Adrenal gland (tissue), 12 donors: ENCODE results near the gene NKAIN2. TPM values are rescaled to one million over a fixed set of nuclear protein-coding genes. Genes with fewer than 3 reads are reported as not detected.

Source experiments
- DNase-seq, 7 donors: peaks; one replicate each; pipeline ENCODE4 v3.0.0-alpha.2; 2019 to 2020
- H3K27ac ChIP-seq, 5 donors: fragments of 200-600 bp; sonication (generic) in 4 of 5; 1 replicate in 3 of 5; 2 replicates in 2 of 5; pipeline versions ENCODE4 v1.5.1 to v1.8.0; 2016 to 2020; ENCODE audit warnings: mild to moderate bottlenecking in 1 of 5
- H3K27me3 ChIP-seq: fragments of 200-600 bp; 2 replicates; pipeline ENCODE4 v1.8.0; 2021
- H3K36me3 ChIP-seq, 2 donors: fragments of 200-600 bp; replicated peaks in 1 of 2; 1 replicate in 1 of 2; 2 replicates in 1 of 2; pipeline versions ENCODE4 v1.5.1 to v1.8.0; 2018 to 2022
- H3K4me1 ChIP-seq, 2 donors: fragments of 200-600 bp; replicated peaks in 1 of 2; 1 replicate in 1 of 2; 2 replicates in 1 of 2; pipeline versions ENCODE4 v1.5.1 to v1.8.0; 2018 to 2021
- H3K4me3 ChIP-seq, 4 donors: fragments of 200-600 bp; sonication (generic) in 3 of 4; one replicate each; pipeline ENCODE4 v1.5.1; 2016 to 2018
- H3K9me3 ChIP-seq, 3 donors: fragments of 200-600 bp; sonication (generic) in 1 of 3; replicated peaks in 1 of 3; 1 replicate in 2 of 3; 2 replicates in 1 of 3; pipeline versions ENCODE4 v1.5.1 to v1.8.0; 2016 to 2021
- CTCF ChIP-seq, 6 experiments: fragments of 450-650 bp in 4 of 6; fragments of 200-600 bp in 2 of 6; sonication (generic) in 1 of 6; IDR thresholded peaks; 1 replicate in 5 of 6; 2 replicates in 1 of 6; pipeline versions ENCODE4 v1.5.1 to v1.8.0; 2016 to 2021; ENCODE audit warnings: antibody characterized with exemption in 6 of 6, mild to moderate bottlenecking in 2 of 6, moderate library complexity in 1 of 6
- POLR2A ChIP-seq, 2 donors: fragments of 450-650 bp; IDR thresholded peaks; one replicate each; pipeline ENCODE4 v1.6.1; 2017; ENCODE audit warnings: antibody characterized with exemption in 2 of 2, mild to moderate bottlenecking in 2 of 2, moderate library complexity in 1 of 2
- WGBS, 4 donors: extraction: QIAGEN DNeasy Blood & Tissue Kit in 2 of 4; methylation state at CpG; one replicate each; pipeline versions ENCODE4 v1.1.5 to v1.1.7; 2013 to 2017; 5-methylcytosine and 5-hydroxymethylcytosine counted together
- intact Hi-C, 2 donors: fragments of 100-400 bp; cut with DNase I; formaldehyde crosslinking; loops; one replicate each; pipeline versions ENCODE4 v1.14.1 to v1.15.0; 2022 to 2023
- polyA plus RNA-seq, 3 donors: library from polyadenylated mRNA; stranded (reverse); fragments of 200-250 nt in 2 of 3; fragments of 350-450 nt in 1 of 3; fragmentation: Illumina TruSeq in 1 of 3; extraction: RNeasy Lipid Tissue Mini Kit (QIAGEN cat#74804) in 1 of 3; gene quantifications; one replicate each; pipeline ENCODE4 v1.2.3, GENCODE V29; 2013 to 2014
- total RNA-seq, 9 donors: library from RNA; depleted of rRNA in 4 of 9; stranded (reverse); fragments of >200 nt in 4 of 9; fragments of 120-200 nt in 1 of 9; fragmentation: NEBNext Ultra II Directional in 1 of 9; extraction: Animal tissue kit (Norgen Biotek cat#: 25700) in 1 of 9; gene quantifications; one replicate each; pipeline versions ENCODE4 v1.1.0 to v1.2.4, GENCODE V29; 2013 to 2023
- donor health status: healthy with polysubstance abuse.
- donor health status: Bipolar disorder and iron deficiency.
- donor health status: DM: yes; HTN: yes; CAD: no.
- donor health status: DM: no; HTN: no; CAD: no.
- donor health status: DM: no; HTN: no; CAD: no.
- donor health status: DM: yes; HTN: yes; CAD: no.

The NKAIN2 gene
- total and polyA plus RNA-seq, 12 donors = under 0.01 to 0.61 (median 0.23) TPM; not detected in 3

- TF ChIP-seq CTCF (IDR thresholded peaks at IDR 0.05) = no peak
- no peak for TF ChIP-seq POLR2A (IDR thresholded peaks at IDR 0.05)
- Histone ChIP-seq H3K27me3 (no peaks in the 10 kb centered on the region), H3K4me1 (no peaks in the 10 kb centered on the region), H3K4me3 (no peak overlapping the region), H3K9me3 (no peaks in the 10 kb centered on the region), H3K27ac (no peak overlapping the region), H3K36me3 (no peaks in the 10 kb centered on the region)
- no peak for DNase-seq
- intact Hi-C loops = loop anchor here in 1 of 2 donors (10.0 kb wide), 1 partner anchor 650 kb away; no protein-coding TSS in a partner anchor
- 41 to 48% (median 44%) methylated on average over 3 of the region's 3 CpGs for WGBS, 4 donors
Observed at GRCh38 chr6:124604719-124605118, 801.1 kb downstream of the NKAIN2 start.

GRCh38 chr6:124607119-124607627, 803.5 kb downstream of the NKAIN2 start:
- Histone ChIP-seq H3K4me1 (no peaks in the 10 kb centered on the region), H3K27ac (no peak overlapping the region), H3K36me3 (no peaks in the 10 kb centered on the region), H3K9me3 (no peaks in the 10 kb centered on the region), H3K27me3 (no peaks in the 10 kb centered on the region), H3K4me3 (no peak overlapping the region)
- TF ChIP-seq POLR2A (IDR thresholded peaks at IDR 0.05) = no peak
- no peak for TF ChIP-seq CTCF (IDR thresholded peaks at IDR 0.05)
- intact Hi-C loops = loop anchor here in 1 of 2 donors (10.0 kb wide), 1 partner anchor 652 kb away; no protein-coding TSS in a partner anchor
- DNase-seq = no peak

GRCh38 chr6:124613031-124613430, 809.4 kb downstream of the NKAIN2 start:
- no peak for TF ChIP-seq POLR2A (IDR thresholded peaks at IDR 0.05)

GRCh38 chr6:124622351-124622750, 818.7 kb downstream of the NKAIN2 start:
- WGBS, 4 donors = 60 to 90% (median 81%) methylated on average over 3 to 5 of the region's 5 CpGs
- Histone ChIP-seq H3K27ac (no peak overlapping the region), H3K36me3 (no peaks in the 10 kb centered on the region), H3K27me3 (no peaks in the 10 kb centered on the region), H3K4me3 (no peak overlapping the region), H3K4me1 (no peaks in the 10 kb centered on the region), H3K9me3 (no peaks in the 10 kb centered on the region)
- intact Hi-C loops = no loop called here
- TF ChIP-seq POLR2A (IDR thresholded peaks at IDR 0.05) = no peak
- no peak for TF ChIP-seq CTCF (IDR thresholded peaks at IDR 0.05)
- DNase-seq = no peak

More at GRCh38 chr6:124613031-124613430, 809.4 kb downstream of the NKAIN2 start:
- Histone ChIP-seq H3K4me1 (no peaks in the 10 kb centered on the region), H3K4me3 (no peak overlapping the region), H3K36me3 (no peaks in the 10 kb centered on the region), H3K27ac (no peak overlapping the region), H3K27me3 (no peaks in the 10 kb centered on the region), H3K9me3 (no peaks in the 10 kb centered on the region)
- intact Hi-C loops = no loop called here
- DNase-seq = no peak
- WGBS, 4 donors = 53 to 79% (median 61%) methylated on average over 2 of the region's 2 CpGs

- Histone ChIP-seq H3K27ac (no peak overlapping the region), H3K36me3 (no peaks in the 10 kb centered on the region), H3K9me3 (peaks cover 0 to 4% (median 0%) of the 10 kb centered on the region in 3 donors), H3K4me1 (no peaks in the 10 kb centered on the region), H3K4me3 (no peak overlapping the region), H3K27me3 (no peaks in the 10 kb centered on the region)
- TF ChIP-seq CTCF (IDR thresholded peaks at IDR 0.05) = no peak
- TF ChIP-seq POLR2A (IDR thresholded peaks at IDR 0.05) = no peak
- DNase-seq = no peak
- intact Hi-C loops = no loop called here
- WGBS, 4 donors = 74 to 92% (median 81%) methylated on average over 3 of the region's 3 CpGs
Observed at GRCh38 chr6:124633655-124634054, 830.0 kb downstream of the NKAIN2 start.
